LNCaP clone FGC (cell line): Measurements from ENCODE around the gene HECTD4.
"Not testable (repeated sequence)": the region's sequence is repeated elsewhere in the genome, so short reads cannot be mapped to it uniquely, and the experiment has no call there.

Source experiments
- DNase-seq: peaks from one replicate; pipeline ENCODE4 v3.0.0-alpha.2; 2011; ENCODE audit warnings: low read depth
- H3K4me3 ChIP-seq: 2 replicates; pipeline ENCODE4 v1.5.1; 2011; ENCODE audit warnings: mild to moderate bottlenecking, low read depth, low read length, control low read depth
- TF ChIP-seq, protein P1 (sequence below): IDR thresholded peaks from 2 replicates; pipeline ENCODE4 v1.5.1; 2012; ENCODE audit warnings: mild to moderate bottlenecking; ENCODE audit not compliant: control insufficient read depth, insufficient read depth; ENCODE audit errors: extremely low read depth

The HECTD4 gene

GRCh38 chr12:112275207-112275606, 107.0 kb downstream of the HECTD4 start:
- DNase-seq, result no peak
- TF ChIP-seq, protein P1, sequence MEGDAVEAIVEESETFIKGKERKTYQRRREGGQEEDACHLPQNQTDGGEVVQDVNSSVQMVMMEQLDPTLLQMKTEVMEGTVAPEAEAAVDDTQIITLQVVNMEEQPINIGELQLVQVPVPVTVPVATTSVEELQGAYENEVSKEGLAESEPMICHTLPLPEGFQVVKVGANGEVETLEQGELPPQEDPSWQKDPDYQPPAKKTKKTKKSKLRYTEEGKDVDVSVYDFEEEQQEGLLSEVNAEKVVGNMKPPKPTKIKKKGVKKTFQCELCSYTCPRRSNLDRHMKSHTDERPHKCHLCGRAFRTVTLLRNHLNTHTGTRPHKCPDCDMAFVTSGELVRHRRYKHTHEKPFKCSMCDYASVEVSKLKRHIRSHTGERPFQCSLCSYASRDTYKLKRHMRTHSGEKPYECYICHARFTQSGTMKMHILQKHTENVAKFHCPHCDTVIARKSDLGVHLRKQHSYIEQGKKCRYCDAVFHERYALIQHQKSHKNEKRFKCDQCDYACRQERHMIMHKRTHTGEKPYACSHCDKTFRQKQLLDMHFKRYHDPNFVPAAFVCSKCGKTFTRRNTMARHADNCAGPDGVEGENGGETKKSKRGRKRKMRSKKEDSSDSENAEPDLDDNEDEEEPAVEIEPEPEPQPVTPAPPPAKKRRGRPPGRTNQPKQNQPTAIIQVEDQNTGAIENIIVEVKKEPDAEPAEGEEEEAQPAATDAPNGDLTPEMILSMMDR, result no peak
- no peak overlapping the region for H3K4me3 ChIP-seq

GRCh38 chr12:112270673-112271072, 111.6 kb downstream of the HECTD4 start:
- no peak for DNase-seq
- TF ChIP-seq, protein P1, result no peak
- H3K4me3 ChIP-seq, result no peak overlapping the region

GRCh38 chr12:112266473-112266872, 115.8 kb downstream of the HECTD4 start:
- DNase-seq, result no peak
- TF ChIP-seq, protein P1, result no peak
- no peak overlapping the region for H3K4me3 ChIP-seq

DNA sequence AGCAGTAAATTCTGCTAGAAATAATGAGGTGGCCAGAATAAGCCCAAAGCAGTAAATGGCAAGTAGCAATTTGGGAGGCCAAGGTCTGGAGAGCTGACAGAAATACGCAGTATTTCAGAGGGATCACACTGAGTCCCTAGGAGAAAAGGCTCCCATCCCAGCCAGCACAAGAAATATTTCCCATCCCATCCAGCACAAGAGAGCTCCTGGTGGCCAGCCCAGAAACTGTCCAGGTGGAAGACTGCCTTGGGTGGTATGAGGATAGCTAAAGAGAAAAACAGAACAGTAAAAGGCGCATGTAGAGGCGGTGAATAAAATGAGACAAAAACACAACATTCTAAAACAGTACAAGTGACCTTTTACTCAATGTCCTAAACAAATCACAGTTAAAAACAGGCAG, 120.7 kb downstream of the HECTD4 start:
- no peak for DNase-seq
- TF ChIP-seq, protein P1, result peak; percentile 19; the same call in 1 of the 2 replicates

GRCh38 chr12:112258926-112259325, 123.3 kb downstream of the HECTD4 start:
- H3K4me3 ChIP-seq, result no peak overlapping the region
- DNase-seq, result no peak
- TF ChIP-seq, protein P1, result no peak

More for the DNA sequence above, 120.7 kb downstream of the HECTD4 start:
- H3K4me3 ChIP-seq, result no peak overlapping the region

DNA sequence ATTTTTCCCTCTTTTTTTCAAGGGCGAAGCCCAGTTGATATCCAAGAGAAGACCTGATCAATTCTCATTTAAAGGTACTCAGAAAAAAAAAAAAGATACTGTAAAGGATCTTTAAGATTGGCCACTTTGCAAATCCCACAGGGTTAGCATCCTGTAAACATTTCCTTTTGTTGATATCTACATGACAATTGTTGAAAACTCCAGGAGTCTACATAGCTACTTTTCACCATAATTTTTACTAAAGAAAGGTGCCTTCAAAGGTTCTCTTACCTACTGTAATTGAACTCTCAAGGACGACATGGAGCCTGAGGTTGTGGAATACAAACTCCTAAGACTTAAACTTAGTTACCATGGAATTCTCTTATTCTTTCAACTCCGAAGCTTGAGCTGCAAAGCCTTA, 125.5 kb downstream of the HECTD4 start:
- DNase-seq, result no peak
- TF ChIP-seq, protein P1, result no peak

GRCh38 chr12:112252184-112252583, 130.0 kb downstream of the HECTD4 start:
- no peak overlapping the region for H3K4me3 ChIP-seq
- TF ChIP-seq, protein P1, result no peak

More for the DNA sequence above, 125.5 kb downstream of the HECTD4 start:
- no peak overlapping the region for H3K4me3 ChIP-seq

GRCh38 chr12:112244902-112245301, 137.3 kb downstream of the HECTD4 start:
- DNase-seq, H3K4me3 ChIP-seq: not testable (repeated sequence)

More at GRCh38 chr12:112252184-112252583, 130.0 kb downstream of the HECTD4 start:
- DNase-seq, result peak; percentile 33
